ENCODE data around the gene OTOP2.
"Not testable (repeated sequence)": the region's sequence is repeated elsewhere in the genome, so short reads cannot be mapped to it uniquely, and the experiment has no call there.

OTOP2 gene

DNA sequence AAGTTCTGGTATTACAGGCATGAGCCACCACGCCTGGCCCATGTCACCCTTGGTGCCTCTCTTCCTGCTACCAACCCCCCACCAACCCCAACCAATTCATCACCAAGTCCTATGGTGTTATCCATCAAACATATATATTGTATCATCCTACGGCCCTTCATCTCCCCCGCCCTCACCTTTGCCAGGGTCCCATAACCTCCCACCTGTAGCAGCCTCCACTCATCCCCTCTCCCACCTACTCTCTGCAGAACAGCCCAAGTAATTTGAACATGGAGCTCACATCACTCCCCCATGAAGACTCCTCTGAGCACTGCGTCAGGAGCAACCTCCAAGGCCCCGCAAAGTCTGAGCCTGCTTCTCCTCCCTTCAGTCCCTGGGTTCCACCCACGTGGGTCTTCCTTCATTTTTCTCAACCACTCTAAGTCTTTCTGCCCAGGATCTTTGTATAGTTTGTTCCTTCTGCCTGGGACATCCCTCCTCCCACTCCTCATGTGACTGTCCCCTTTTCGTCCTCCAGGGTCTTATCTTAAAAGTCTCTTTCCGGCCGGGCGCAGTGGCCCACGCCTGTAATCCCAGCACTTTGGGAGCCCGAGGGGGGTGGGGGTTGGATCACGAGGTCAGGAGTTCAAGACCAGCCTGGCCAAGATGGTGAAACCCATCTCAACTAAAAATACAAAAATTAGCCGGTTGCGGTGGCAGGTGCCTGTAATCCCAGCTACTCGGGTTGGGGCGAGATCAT is 55.5 kb downstream of the OTOP2 start:
- Histone ChIP-seq H3K18ac (ENCODE audit: low read length) (no peak overlapping the region), H3K4me1 (ENCODE audit: control insufficient read depth, low read depth, low read length) (no peaks in the 10 kb centered on the region), H4K5ac (ENCODE audit: low read length) (no peak overlapping the region), H3K56ac (ENCODE audit: low read length) (no peak overlapping the region), H3K79me2 (ENCODE audit: control insufficient read depth, insufficient read depth, low read length) (no peaks in the 10 kb centered on the region), H3K79me1 (ENCODE audit: low read length) (no peaks in the 10 kb centered on the region), H2BK5ac (ENCODE audit: low read length) (no peak overlapping the region), H2BK120ac (ENCODE audit: low read depth, low read length) (no peak overlapping the region), H3K36me3 (ENCODE audit: control insufficient read depth, insufficient read depth, low read length) (no peaks in the 10 kb centered on the region), H3K4me3 (ENCODE audit: low read length) (no peak overlapping the region), H3K4ac (ENCODE audit: low read depth, low read length) (no peak overlapping the region), H3K27me3 (ENCODE audit: insufficient read depth, low read length, poor library complexity) (no peaks in the 10 kb centered on the region), H3K27ac (ENCODE audit: low read depth, low read length) (no peak overlapping the region), H3K4me2 (ENCODE audit: low read length) (no peak overlapping the region), H2AK5ac (ENCODE audit: low read length) (no peak overlapping the region), H3K9ac (ENCODE audit: low read length) (no peak overlapping the region), H3K23ac (ENCODE audit: low read length) (no peak overlapping the region), H4K8ac (ENCODE audit: low read depth, low read length) (no peak overlapping the region), H2BK15ac (replicated peaks; ENCODE audit: low read depth) (no peak overlapping the region)
- no CpG with 5 or more reads among the region's 17 CpGs for WGBS (ENCODE audit: extremely low coverage, insufficient coverage, low lambda C conversion rate)
- DNase-seq, result no peak

DNA sequence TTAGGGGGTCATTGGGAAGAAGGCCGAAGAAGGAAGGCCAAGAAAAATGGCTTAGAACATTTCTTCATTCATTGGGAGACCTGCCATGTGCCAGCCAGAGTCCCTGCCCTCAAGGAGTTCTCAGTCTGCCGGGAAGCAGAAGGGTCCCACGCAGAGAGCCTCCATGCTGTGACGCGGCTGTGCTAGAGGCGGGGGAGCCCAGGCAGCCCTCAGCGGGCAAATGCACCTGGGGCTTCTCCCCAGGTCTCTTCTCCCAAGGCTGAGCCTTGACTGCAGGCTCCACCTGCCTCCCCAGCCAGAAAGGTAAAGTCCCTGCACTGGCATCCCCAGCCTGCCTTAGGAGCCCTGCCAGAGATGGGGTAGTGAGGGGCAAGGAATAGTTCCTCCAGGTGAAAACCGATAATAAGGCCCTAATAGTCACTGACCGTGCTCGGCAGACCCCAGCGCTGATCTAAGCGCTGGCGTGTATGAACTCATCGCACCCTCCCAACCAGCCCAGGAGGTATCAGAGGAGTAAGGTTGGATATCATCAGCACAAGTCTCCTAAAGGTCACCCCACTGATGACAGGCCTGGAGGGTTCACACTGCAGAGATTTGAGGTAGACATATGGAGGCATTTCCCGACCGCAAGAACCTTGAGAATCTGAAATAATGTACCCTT is 57.4 kb downstream of the OTOP2 start:
- Histone ChIP-seq H3K27ac (ENCODE audit: low read depth, low read length) (no peak overlapping the region), H2BK15ac (replicated peaks; ENCODE audit: low read depth) (no peak overlapping the region), H2BK120ac (ENCODE audit: low read depth, low read length) (no peak overlapping the region), H2BK5ac (ENCODE audit: low read length) (no peak overlapping the region), H3K18ac (ENCODE audit: low read length) (no peak overlapping the region), H3K4me3 (ENCODE audit: low read length) (no peak overlapping the region), H3K79me1 (ENCODE audit: low read length) (no peaks in the 10 kb centered on the region), H3K4ac (ENCODE audit: low read depth, low read length) (no peak overlapping the region), H3K9ac (ENCODE audit: low read length) (peak overlapping the region; percentile 78), H3K79me2 (ENCODE audit: control insufficient read depth, insufficient read depth, low read length) (no peaks in the 10 kb centered on the region), H4K8ac (ENCODE audit: low read depth, low read length) (no peak overlapping the region), H3K23ac (ENCODE audit: low read length) (no peak overlapping the region), H3K4me2 (ENCODE audit: low read length) (peak overlapping the region; percentile 47), H2AK5ac (ENCODE audit: low read length) (no peak overlapping the region), H3K4me1 (ENCODE audit: control insufficient read depth, low read depth, low read length) (no peaks in the 10 kb centered on the region), H3K36me3 (ENCODE audit: control insufficient read depth, insufficient read depth, low read length) (no peaks in the 10 kb centered on the region), H3K27me3 (ENCODE audit: insufficient read depth, low read length, poor library complexity) (no peaks in the 10 kb centered on the region), H4K5ac (ENCODE audit: low read length) (no peak overlapping the region), H3K56ac (ENCODE audit: low read length) (peak overlapping the region; percentile 91)
- no CpG with 5 or more reads among the region's 16 CpGs for WGBS (ENCODE audit: extremely low coverage, insufficient coverage, low lambda C conversion rate)
- DNase-seq, result no peak

DNA sequence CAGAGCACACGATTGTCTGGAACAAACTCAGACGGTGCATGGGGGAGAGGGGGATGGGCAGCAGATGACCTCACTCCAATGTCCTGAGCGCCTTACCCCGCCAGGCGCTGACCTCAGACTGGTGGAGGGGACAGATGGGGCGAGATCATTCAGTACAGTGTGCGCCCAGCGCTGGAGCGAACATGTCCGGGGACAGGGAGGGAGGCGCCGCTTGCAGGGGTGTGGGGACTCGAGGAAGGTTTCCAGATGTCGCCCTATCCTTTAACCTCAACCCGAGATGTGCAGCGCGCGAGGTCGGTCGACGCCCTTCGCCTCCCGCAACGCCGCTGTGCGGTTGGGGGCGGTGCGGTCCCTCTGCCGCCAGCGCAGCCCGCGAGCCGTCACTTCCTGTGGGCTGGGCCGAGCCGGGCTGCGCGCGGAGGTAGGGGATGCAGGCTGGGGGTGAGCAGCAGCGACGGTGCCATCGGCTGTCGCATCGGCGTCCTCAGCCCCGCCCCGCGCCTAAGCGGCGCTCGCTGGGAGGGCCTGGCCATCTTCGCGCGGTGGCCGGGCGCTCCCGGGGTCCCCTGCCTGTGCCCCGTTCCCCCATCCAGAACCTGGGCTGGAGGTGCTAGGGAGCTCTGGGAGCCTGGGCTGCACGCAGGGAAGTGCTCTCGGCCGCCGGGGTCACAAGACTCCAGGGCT is 58.0 kb downstream of the OTOP2 start:
- H3K4ac ChIP-seq (ENCODE audit: low read depth, low read length), result peak overlapping the region; percentile 74
- peak overlapping the region; percentile 91 for H3K9ac ChIP-seq (ENCODE audit: low read length)
- peak; percentile 94 for DNase-seq
- H3K23ac ChIP-seq (ENCODE audit: low read length), result no peak overlapping the region
- H2BK15ac ChIP-seq (replicated peaks; ENCODE audit: low read depth), result no peak overlapping the region
- peak overlapping the region; percentile 63 for H3K27ac ChIP-seq (ENCODE audit: low read depth, low read length)
- H2AK5ac ChIP-seq (ENCODE audit: low read length), result no peak overlapping the region
- H3K79me1 ChIP-seq (ENCODE audit: low read length), result no peaks in the 10 kb centered on the region
- H3K4me2 ChIP-seq (ENCODE audit: low read length), result peak overlapping the region; percentile 47
- H3K56ac ChIP-seq (ENCODE audit: low read length), result peak overlapping the region; percentile 96
- no peak overlapping the region for H2BK120ac ChIP-seq (ENCODE audit: low read depth, low read length)
- peak overlapping the region; percentile 23 for H3K4me3 ChIP-seq (ENCODE audit: low read length)
- no peaks in the 10 kb centered on the region for H3K79me2 ChIP-seq (ENCODE audit: control insufficient read depth, insufficient read depth, low read length)
- peaks cover 2% of the 10 kb centered on the region for H3K4me1 ChIP-seq (ENCODE audit: control insufficient read depth, low read depth, low read length)
- no peaks in the 10 kb centered on the region for H3K27me3 ChIP-seq (ENCODE audit: insufficient read depth, low read length, poor library complexity)
- H3K36me3 ChIP-seq (ENCODE audit: control insufficient read depth, insufficient read depth, low read length), result no peaks in the 10 kb centered on the region
- H4K8ac ChIP-seq (ENCODE audit: low read depth, low read length), result peak overlapping the region; percentile 79
- peak overlapping the region; percentile 70 for H2BK5ac ChIP-seq (ENCODE audit: low read length)
- no peak overlapping the region for H4K5ac ChIP-seq (ENCODE audit: low read length)
- H3K18ac ChIP-seq (ENCODE audit: low read length), result peak overlapping the region; percentile 35
- WGBS (ENCODE audit: extremely low coverage, insufficient coverage, low lambda C conversion rate), result no CpG with 5 or more reads among the region's 61 CpGs

DNA sequence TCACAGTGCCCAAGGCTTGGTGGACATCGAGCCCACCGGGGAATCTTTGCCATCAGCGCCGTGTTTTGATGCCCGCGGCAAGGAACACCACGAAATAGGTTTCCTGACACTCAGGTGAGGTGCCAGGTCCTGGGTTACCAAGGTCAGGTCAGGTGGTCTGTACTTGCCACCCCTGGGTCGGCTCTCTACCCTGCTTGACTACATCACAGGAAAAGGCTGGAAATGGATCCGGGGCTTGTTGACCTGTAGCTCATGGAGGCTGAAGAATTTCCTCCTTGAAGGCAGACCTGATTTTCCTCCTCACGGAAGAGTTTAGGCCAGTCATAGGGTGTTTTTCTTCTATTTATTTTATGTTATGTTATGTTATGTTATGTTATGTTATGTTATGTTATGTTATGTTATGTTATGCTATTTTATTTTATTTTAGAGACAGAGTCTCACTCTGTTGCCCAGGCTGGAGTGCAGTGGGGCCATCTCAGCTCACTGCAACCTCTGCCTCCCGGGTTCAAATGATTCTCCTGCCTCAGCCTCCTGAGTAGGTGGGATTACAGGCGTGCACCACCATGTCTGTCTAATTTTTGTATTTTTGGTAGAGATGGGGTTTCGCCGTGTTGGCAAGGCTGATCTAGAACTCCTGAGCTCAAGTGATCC is 58.7 kb downstream of the OTOP2 start:
- not testable (repeated sequence) for H3K27me3 ChIP-seq (ENCODE audit: insufficient read depth, low read length, poor library complexity); H3K4me1 ChIP-seq (ENCODE audit: control insufficient read depth, low read depth, low read length); H2BK15ac ChIP-seq (replicated peaks; ENCODE audit: low read depth); H3K36me3 ChIP-seq (ENCODE audit: control insufficient read depth, insufficient read depth, low read length); H3K79me2 ChIP-seq (ENCODE audit: control insufficient read depth, insufficient read depth, low read length); H3K23ac ChIP-seq (ENCODE audit: low read length); H3K79me1 ChIP-seq (ENCODE audit: low read length); H4K5ac ChIP-seq (ENCODE audit: low read length); H2AK5ac ChIP-seq (ENCODE audit: low read length); H2BK120ac ChIP-seq (ENCODE audit: low read depth, low read length)
- Histone ChIP-seq H3K4me2 (ENCODE audit: low read length) (peak overlapping the region; percentile 37), H2BK5ac (ENCODE audit: low read length) (peak overlapping the region; percentile 69), H3K4me3 (ENCODE audit: low read length) (peak overlapping the region; percentile 23), H3K56ac (ENCODE audit: low read length) (peak overlapping the region; percentile 96), H3K4ac (ENCODE audit: low read depth, low read length) (peak overlapping the region; percentile 74), H4K8ac (ENCODE audit: low read depth, low read length) (peak overlapping the region; percentile 79), H3K9ac (ENCODE audit: low read length) (peak overlapping the region; percentile 91), H3K18ac (ENCODE audit: low read length) (peak overlapping the region; percentile 35), H3K27ac (ENCODE audit: low read depth, low read length) (peak overlapping the region; percentile 63)
- no CpG with 5 or more reads among the region's 14 CpGs for WGBS (ENCODE audit: extremely low coverage, insufficient coverage, low lambda C conversion rate)
- DNase-seq, result peak; percentile 60

Data from mesendoderm (in vitro differentiated cells).